GM12865 (cell line): Measurements from ENCODE around the gene ATRNL1.

Experiments
- DNase-seq: peaks from one replicate; pipeline ENCODE4 v3.0.0; 2010; ENCODE audit warnings: low read depth
- H3K4me3 ChIP-seq: 2 replicates; pipeline ENCODE4 v1.5.1; 2011; ENCODE audit warnings: mild to moderate bottlenecking, low read depth, low read length, control low read depth
- CTCF ChIP-seq: IDR thresholded peaks from 2 replicates; pipeline ENCODE4 v1.5.1; 2011; ENCODE audit warnings: low read length, control low read depth, low read depth, inconsistent platforms; ENCODE audit not compliant: insufficient read depth; ENCODE audit errors: missing control alignments

Gene ATRNL1

DNA sequence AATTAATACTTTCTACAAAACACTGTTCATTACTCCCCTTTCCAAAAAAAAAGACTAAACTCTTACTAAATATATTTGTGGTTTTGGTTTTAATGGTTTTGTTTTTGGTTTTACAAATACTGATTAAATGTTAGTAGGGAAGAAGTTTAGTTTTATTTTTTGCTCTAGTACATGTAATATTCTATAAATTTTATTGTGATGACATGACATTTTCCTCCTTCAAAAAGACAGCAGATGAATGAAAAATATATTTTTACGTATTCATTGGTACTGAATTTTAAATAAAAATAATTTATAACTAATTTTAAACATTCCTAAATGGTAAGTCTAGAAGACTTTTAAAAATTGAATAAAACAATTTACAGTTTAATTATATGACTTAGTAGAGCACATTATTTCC lies 667.0 kb downstream of the ATRNL1 start:
- no peak for DNase-seq
- TF ChIP-seq CTCF: no peak
- H3K4me3 ChIP-seq: no peak overlapping the region

GRCh38 chr10:115761166-115761565 lies 668.0 kb downstream of the ATRNL1 start:
- no peak for TF ChIP-seq CTCF
- no peak overlapping the region for H3K4me3 ChIP-seq
- no peak for DNase-seq

DNA sequence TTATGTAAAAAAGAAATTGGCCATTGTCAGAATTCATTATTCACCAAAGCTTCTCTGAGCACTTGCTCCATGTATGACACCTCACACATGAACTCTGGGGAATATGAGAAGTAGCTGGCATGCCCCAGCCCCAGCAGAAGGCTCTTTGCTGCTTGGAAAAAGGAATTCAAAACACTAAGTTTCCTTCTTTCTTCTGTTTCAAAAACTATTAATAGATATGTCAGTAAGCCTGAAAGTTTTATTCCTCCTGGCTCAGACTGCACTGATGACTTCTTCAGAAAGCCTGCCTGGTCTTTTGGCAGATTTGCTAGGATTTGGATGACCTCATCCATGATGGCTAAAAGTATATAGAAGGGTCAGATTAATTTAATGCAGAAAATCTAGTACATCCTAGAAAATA lies 668.9 kb downstream of the ATRNL1 start:
- no peak overlapping the region for H3K4me3 ChIP-seq
- TF ChIP-seq CTCF: no peak

GRCh38 chr10:115771755-115772154 lies 678.6 kb downstream of the ATRNL1 start:
- DNase-seq: no peak
- no peak for TF ChIP-seq CTCF
- no peak overlapping the region for H3K4me3 ChIP-seq

More for the DNA sequence above, 668.9 kb downstream of the ATRNL1 start:
- DNase-seq: no peak

- no peak for TF ChIP-seq CTCF
- H3K4me3 ChIP-seq: no peak overlapping the region
- no peak for DNase-seq
These were observed 679.4 kb downstream of the ATRNL1 start for GRCh38 chr10:115772606-115773005.

DNA sequence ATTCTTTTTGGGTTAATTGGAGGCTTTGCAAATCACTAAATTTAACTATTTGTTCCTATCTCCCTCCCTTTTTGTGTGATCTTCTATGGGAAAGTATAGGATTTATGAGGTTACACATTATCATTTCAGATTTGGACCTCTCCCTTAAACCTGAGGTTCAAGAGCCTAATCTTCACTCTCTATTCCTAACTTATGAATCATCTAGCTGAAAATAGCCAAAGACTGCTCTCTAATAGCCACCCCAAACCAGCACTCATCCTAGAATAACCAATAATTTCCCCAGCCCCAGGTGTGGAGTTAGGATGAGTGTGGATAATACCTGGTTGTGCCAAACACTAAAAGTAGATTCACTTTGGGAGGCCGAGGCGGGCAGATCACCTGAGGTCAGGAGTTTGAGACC lies 680.7 kb downstream of the ATRNL1 start:
- no peak overlapping the region for H3K4me3 ChIP-seq
- TF ChIP-seq CTCF: no peak
- no peak for DNase-seq

GRCh38 chr10:115774721-115775120 lies 681.6 kb downstream of the ATRNL1 start:
- DNase-seq: no peak
- H3K4me3 ChIP-seq: no peak overlapping the region
- no peak for TF ChIP-seq CTCF
